Activated CD8-positive, alpha-beta memory T cell treated with anti-CD3 and anti-CD28 coated beads for 1 hour (primary cell): ENCODE results near the gene ARID4B.
"Not testable (repeated sequence)": the region's sequence is repeated elsewhere in the genome, so short reads cannot be mapped to it uniquely, and the experiment has no call there.

ENCODE experiments used
- DNase-seq, 2 donors: peaks; one replicate each; pipeline ENCODE4 v3.0.0-alpha.2; 2020; ENCODE audit warnings: low read depth in 1 of 2; ENCODE audit errors: extremely low read depth in 1 of 2

The ARID4B gene

GRCh38 chr1:235299169-235299858 lies 28.7 kb downstream of the ARID4B start:
- no peak for DNase-seq

- no peak for DNase-seq
Observed at GRCh38 chr1:235298758-235299157, 29.2 kb downstream of the ARID4B start.

DNA sequence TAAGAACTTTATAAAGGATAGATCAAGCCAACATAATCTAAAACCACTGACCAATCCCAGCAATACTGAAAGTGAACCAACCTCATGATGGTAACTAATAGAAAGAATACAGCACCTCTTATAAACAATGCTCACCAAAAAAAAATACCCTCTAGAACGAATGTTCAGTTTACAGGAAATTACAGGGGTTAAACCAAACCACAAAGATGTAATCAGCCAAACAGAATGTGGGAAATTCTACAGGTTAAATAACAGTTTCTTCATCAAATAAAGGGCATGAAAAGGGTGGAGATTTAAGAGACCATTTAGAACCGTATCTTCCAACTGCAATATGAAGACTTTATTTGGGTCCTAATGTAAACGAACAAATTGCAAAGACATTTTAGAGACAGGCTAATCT lies 30.4 kb downstream of the ARID4B start:
- DNase-seq = no peak

DNA sequence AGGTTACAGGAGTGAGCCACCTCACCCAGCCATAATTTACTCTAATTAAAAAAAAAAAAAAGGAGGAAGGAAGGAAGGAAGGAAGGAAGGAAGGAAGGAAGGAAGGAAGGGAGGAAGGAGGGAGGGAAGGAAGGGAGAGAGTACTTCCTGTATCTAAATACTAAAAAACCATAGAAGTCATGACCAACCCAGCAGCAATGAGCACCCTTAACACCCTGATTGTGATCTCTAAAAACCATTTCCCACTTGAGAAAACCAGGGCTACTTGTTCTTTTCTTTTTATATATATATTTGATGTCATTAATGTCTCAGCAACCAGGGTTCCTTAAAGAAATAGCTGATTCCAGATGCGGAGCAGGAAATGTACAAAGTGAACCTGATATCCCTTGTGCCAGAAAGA lies 31.2 kb downstream of the ARID4B start:
- no peak for DNase-seq

GRCh38 chr1:235295902-235296350 lies 32.1 kb downstream of the ARID4B start:
- no peak for DNase-seq

- DNase-seq = no peak
Observed at GRCh38 chr1:235293322-235293942, 34.5 kb downstream of the ARID4B start.

DNA sequence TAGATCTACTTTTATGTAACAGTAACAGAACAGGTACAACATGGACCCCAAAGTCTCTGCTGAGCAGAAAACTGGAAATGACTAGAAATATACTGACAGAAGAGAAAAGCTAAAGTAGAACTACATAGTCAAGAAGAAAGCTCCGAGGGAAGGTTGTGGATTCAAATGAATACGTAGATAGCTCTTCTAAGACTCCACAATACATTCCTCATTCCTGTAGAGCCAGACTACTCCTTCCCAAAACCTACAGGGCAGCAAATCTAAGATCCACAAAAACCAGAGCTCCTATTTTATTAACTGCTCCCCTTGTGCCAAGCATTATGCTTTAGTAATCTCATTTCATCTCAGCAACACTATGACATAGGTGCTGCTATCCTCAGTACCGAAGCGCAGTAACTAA lies 35.2 kb downstream of the ARID4B start:
- no peak for DNase-seq

GRCh38 chr1:235291599-235292091 lies 36.3 kb downstream of the ARID4B start:
- DNase-seq = no peak

GRCh38 chr1:235290740-235291502 lies 37.1 kb downstream of the ARID4B start:
- no peak for DNase-seq

GRCh38 chr1:235289859-235290739 lies 37.9 kb downstream of the ARID4B start:
- no peak for DNase-seq

DNA sequence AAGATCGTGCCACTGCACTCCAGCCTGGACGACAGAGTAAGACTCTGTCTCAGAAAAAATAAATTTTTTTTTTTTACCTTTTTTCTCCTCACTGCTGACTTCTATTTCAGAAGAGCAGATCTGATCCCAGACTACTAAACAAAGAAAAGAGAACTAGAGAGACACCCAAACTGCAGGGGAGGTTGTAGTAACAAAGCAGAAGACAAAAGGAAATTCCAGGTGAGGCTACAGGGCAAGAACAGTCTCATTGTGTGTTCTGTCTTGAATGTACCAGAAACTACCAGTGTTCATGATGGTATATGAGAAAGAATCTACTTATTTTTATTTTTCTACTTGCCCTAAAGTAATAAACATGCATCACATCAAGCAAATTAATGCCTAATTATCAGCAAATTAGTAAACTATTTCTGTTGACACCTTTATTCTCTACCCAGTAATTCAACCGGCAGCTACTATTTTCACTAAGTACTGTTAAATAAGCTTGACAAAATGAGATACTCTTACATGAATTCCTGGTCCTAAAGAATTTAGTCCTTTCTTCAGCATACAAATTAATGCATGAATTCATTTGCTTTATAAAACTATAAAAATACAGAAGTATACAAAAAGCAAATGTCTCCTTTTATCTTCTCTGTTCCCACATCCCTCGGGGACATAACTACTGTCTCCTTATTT lies 40.6 kb downstream of the ARID4B start:
- no peak for DNase-seq

GRCh38 chr1:235286667-235287066 lies 41.3 kb downstream of the ARID4B start:
- DNase-seq = no peak

DNA sequence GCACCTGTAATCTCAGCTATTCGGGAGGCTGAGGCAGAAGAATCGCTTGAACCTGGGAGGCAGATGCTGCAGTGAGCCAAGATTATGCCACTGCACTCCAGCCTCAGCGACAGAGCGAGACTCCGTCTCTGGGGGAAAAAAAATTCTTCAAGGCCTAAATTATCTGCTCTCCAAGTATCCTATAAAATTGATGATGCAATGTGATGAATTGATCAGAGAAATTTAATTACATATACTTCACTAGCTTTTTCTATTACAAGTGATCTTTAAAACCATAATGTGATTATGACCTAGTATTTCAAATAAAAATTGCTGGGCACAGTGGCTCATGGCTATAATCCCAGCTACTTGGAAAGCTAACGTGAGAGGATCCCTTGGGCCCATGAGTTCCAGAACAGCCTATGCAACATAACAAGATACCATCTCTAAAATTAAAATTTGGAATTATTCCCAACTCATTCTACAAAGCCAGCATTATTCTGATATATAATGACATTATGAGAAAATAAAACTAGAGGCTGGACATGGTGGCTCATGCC lies 43.7 kb downstream of the ARID4B start:
- no peak for DNase-seq

GRCh38 chr1:235283636-235284035 lies 44.3 kb downstream of the ARID4B start:
- not testable (repeated sequence) for DNase-seq

DNA sequence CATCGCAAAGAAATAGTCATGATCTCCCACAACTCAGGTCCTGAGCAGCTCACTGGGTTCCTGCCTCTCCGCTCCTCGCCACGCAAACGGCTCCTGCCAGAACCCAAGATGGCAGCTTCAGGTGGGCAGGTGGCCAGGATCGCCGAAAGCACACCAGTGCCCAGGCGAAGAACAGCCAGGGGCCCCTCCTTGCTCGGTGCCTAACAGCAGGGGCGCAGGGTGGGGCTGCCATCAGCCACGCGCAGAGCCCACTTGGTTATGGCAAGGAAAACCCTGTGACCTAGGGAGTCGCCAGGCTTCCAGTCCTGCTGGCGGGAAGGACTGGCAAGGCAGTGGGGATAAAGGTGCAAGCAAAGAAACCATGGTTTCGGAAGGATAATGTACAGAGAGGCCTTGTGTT lies 47.5 kb downstream of the ARID4B start:
- DNase-seq = no peak

- DNase-seq = no peak
Observed at GRCh38 chr1:235279694-235280093, 48.3 kb downstream of the ARID4B start.

DNA sequence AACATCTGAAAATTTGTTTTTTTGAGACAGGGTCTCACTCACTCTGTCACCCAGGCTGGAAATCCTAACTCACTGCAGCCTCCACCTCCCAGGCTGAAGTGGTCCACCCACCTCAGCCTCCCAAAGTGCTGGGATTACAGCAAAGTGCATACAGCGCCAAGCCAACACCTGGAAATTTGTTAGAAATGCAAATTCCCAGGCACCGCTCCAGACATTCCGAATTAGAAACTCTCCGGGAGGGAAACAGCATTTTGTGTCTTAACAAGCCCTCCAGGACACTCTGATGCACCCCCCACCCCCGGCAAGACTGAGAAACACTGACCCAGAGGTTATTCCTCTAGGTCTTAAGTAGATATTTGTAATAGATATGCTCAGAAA lies 49.1 kb downstream of the ARID4B start:
- no peak for DNase-seq

GRCh38 chr1:235278233-235278914 lies 49.6 kb downstream of the ARID4B start:
- DNase-seq = no peak

GRCh38 chr1:235277709-235278108 lies 50.3 kb downstream of the ARID4B start:
- DNase-seq = no peak
